GM10266 (cell line): ENCODE data around the gene ANKRD49.
A peak's percentile ranks its signal among the peaks of the same experiment; 100 is the strongest.

ENCODE experiments used
- DNase-seq: peaks from one replicate; pipeline ENCODE4 v3.0.0; 2012; ENCODE audit errors: extremely low spot score
- CTCF ChIP-seq: IDR thresholded peaks from 2 replicates; pipeline ENCODE4 v1.5.1; 2012; ENCODE audit warnings: mild to moderate bottlenecking, low read depth; ENCODE audit not compliant: control insufficient read depth, insufficient read depth; ENCODE audit errors: missing control alignments

Gene ANKRD49

GRCh38 chr11:94521684-94522083 lies 27.9 kb downstream of the ANKRD49 start:
- no peak for DNase-seq
- TF ChIP-seq CTCF = peak; percentile 30

- no peak for TF ChIP-seq CTCF
- DNase-seq = no peak
These were observed 30.6 kb downstream of the ANKRD49 start for GRCh38 chr11:94524341-94524740.

- DNase-seq = no peak
- TF ChIP-seq CTCF = no peak
These were observed 32.0 kb downstream of the ANKRD49 start for GRCh38 chr11:94525546-94526324.

GRCh38 chr11:94526645-94527438 lies 33.1 kb downstream of the ANKRD49 start:
- no peak for DNase-seq
- no peak for TF ChIP-seq CTCF

GRCh38 chr11:94528551-94528950 lies 34.8 kb downstream of the ANKRD49 start:
- TF ChIP-seq CTCF = no peak
- DNase-seq = no peak

GRCh38 chr11:94532211-94532610 lies 38.4 kb downstream of the ANKRD49 start:
- DNase-seq = no peak
- TF ChIP-seq CTCF = no peak

- TF ChIP-seq CTCF = no peak
- DNase-seq = no peak
These were observed 39.4 kb downstream of the ANKRD49 start for GRCh38 chr11:94533206-94533605.
